HepG2 (cell line): ENCODE results near the gene CLDN19. TPM values are rescaled to one million over a fixed set of nuclear protein-coding genes. Genes with fewer than 3 reads are reported as not detected.

Experiments used
- ARID5B ChIP-seq: IDR thresholded peaks from 2 replicates; pipeline ENCODE4 v1.4.0; 2020; ENCODE audit warnings: mild to moderate bottlenecking, missing genetic modification reagents
- ATF6 ChIP-seq: sonication (generic); formaldehyde crosslinking; conservative IDR thresholded peaks from 2 replicates; pipeline ENCODE4 v1.4.0; 2020; ENCODE audit warnings: missing genetic modification reagents
- ATF7-NPFF ChIP-seq: sonication (generic); formaldehyde crosslinking; IDR thresholded peaks from 2 replicates; pipeline ENCODE4 v1.8.1; 2023; ENCODE audit warnings: mild to moderate bottlenecking, low read depth, missing genetic modification reagents, moderate library complexity
- KLF9 ChIP-seq: IDR thresholded peaks from 2 replicates; pipeline ENCODE4 v1.6.1; 2016; ENCODE audit warnings: low read depth
- RAD51 ChIP-seq: fragments of 450-650 bp; IDR thresholded peaks from 2 replicates; pipeline ENCODE4 v1.6.1; 2016; ENCODE audit warnings: borderline replicate concordance
- TAF15 ChIP-seq: fragments of 200-400 bp; formaldehyde crosslinking; IDR thresholded peaks from one replicate; pipeline ENCODE4 v1.6.1; 2018; ENCODE audit warnings: mild to moderate bottlenecking, low read depth, low read length; ENCODE audit not compliant: poor library complexity, severe bottlenecking
- ZBED4 ChIP-seq: sonication (generic); formaldehyde crosslinking; IDR thresholded peaks from 2 replicates; pipeline ENCODE4 v1.4.0; 2020; ENCODE audit warnings: missing genetic modification reagents, borderline replicate concordance
- ZFX ChIP-seq: sonication (generic); formaldehyde crosslinking; IDR thresholded peaks from 2 replicates; pipeline ENCODE4 v1.4.0; 2020; ENCODE audit warnings: mild to moderate bottlenecking, low read depth, missing genetic modification reagents, moderate library complexity
- ZKSCAN5 ChIP-seq: sonication (generic); formaldehyde crosslinking; IDR thresholded peaks from 2 replicates; pipeline ENCODE4 v1.5.1; 2020; ENCODE audit warnings: mild to moderate bottlenecking, missing genetic modification reagents
- ZNF224 ChIP-seq: sonication (generic); formaldehyde crosslinking; IDR thresholded peaks from 2 replicates; pipeline ENCODE4 v1.5.0; 2020; ENCODE audit warnings: mild to moderate bottlenecking, missing genetic modification reagents
- ZNF280B ChIP-seq: sonication (generic); formaldehyde crosslinking; IDR thresholded peaks from 2 replicates; pipeline ENCODE4 v1.5.0; 2020; ENCODE audit warnings: missing genetic modification reagents, mild to moderate bottlenecking, borderline replicate concordance
- polyA plus RNA-seq, 8 experiments: library from polyadenylated mRNA; depleted of rRNA in 3 of 8; stranded (reverse) in 7 of 8; unstranded in 1 of 8; fragments of >200 nt; fragmentation: Illumina TruSeq in 4 of 8; extraction: Trizol in 4 of 8; gene quantifications; 2 replicates each; pipeline versions ENCODE4 v1.2.1 to v1.2.3, GENCODE V29; 2011 to 2016; ENCODE audit warnings: low read depth in 4 of 8, missing spikeins in 1 of 8, mixed read lengths in 1 of 8; ENCODE audit not compliant: insufficient read depth in 1 of 8
- total RNA-seq, 5 experiments: library from RNA; depleted of rRNA; stranded (reverse); fragments of >200 nt; fragmentation: Illumina TruSeq; extraction: Trizol; gene quantifications; 2 replicates each; pipeline ENCODE4 v1.2.3, GENCODE V29; 2016; ENCODE audit warnings: low read depth in 1 of 5

CLDN19 gene
- total and polyA plus RNA-seq, 2 of the 13 experiments (the other 11 are each of a cell fraction or from before 2014, with no cell fraction given): 5.0 to 7.6 TPM

- TF ChIP-seq ATF6 (CRISPR knock-in tag): no peak
- TF ChIP-seq ARID5B (CRISPR knock-in tag): 0 out of 2 replicates have a peak, but pooled peaks have one; percentile 7
- TF ChIP-seq RAD51: no peak
- TF ChIP-seq ZBED4 (CRISPR knock-in tag): peak; percentile 24; the same call in 1 of the 2 replicates
- TF ChIP-seq ZKSCAN5 (CRISPR knock-in tag): no peak
- no peak for TF ChIP-seq TAF15
- no peak for TF ChIP-seq ZNF224 (CRISPR knock-in tag)
- TF ChIP-seq ZFX (CRISPR knock-in tag): no peak
- no peak for TF ChIP-seq ATF7-NPFF (CRISPR knock-in tag)
- no peak for TF ChIP-seq ZNF280B (CRISPR knock-in tag)
- TF ChIP-seq KLF9: no peak
Observed at GRCh38 chr1:42765832-42766740, 26.1 kb upstream of the CLDN19 start (continued).
